HG03066 (cell line): ENCODE measurements around the gene NELFB.
"Not testable (repeated sequence)": the region's sequence is repeated elsewhere in the genome, so short reads cannot be mapped to it uniquely, and the experiment has no call there.

ENCODE experiments used
- ATAC-seq: cut with Tn5 transposase; IDR thresholded peaks from one replicate; pipeline ENCODE4 v1.9.1; 2021; ENCODE audit warnings: low read depth; ENCODE audit not compliant: unreplicated experiment

The NELFB gene

GRCh38 chr9:137234055-137234697 is 21.0 kb upstream of the NELFB start:
- ATAC-seq = no peak

- no peak for ATAC-seq
Measured at GRCh38 chr9:137234758-137235423, 20.2 kb upstream of the NELFB start.

- ATAC-seq = no peak
Measured at GRCh38 chr9:137235424-137236237, 19.5 kb upstream of the NELFB start.

- ATAC-seq = no peak
Measured at GRCh38 chr9:137236238-137236935, 18.7 kb upstream of the NELFB start.

GRCh38 chr9:137236936-137237421 is 18.1 kb upstream of the NELFB start:
- no peak for ATAC-seq

GRCh38 chr9:137237759-137238726 is 17.1 kb upstream of the NELFB start:
- no peak for ATAC-seq

GRCh38 chr9:137239541-137240200 is 15.5 kb upstream of the NELFB start:
- not testable (repeated sequence) for ATAC-seq

GRCh38 chr9:137240318-137240840 is 14.7 kb upstream of the NELFB start:
- peak; percentile 21 for ATAC-seq

- ATAC-seq = peak; percentile 84
Measured at GRCh38 chr9:137240841-137241489, 14.2 kb upstream of the NELFB start, which contains the start of gene TUBB4B. TUBB4B (plus strand) TSS chr9:137241287; CDS start chr9:137241361, 74 bp downstream.

GRCh38 chr9:137241490-137242268 is 13.4 kb upstream of the NELFB start:
- peak; percentile 10 for ATAC-seq

GRCh38 chr9:137242269-137243203 is 12.6 kb upstream of the NELFB start:
- ATAC-seq = no peak

GRCh38 chr9:137243266-137243625 is 11.9 kb upstream of the NELFB start:
- ATAC-seq = not testable (repeated sequence)

GRCh38 chr9:137243626-137244485 is 11.3 kb upstream of the NELFB start:
- no peak for ATAC-seq

GRCh38 chr9:137244486-137245449 is 10.4 kb upstream of the NELFB start:
- no peak for ATAC-seq
